GM15510 (cell line): ENCODE results near the gene BHLHA15.

ENCODE experiments used
- POLR2A ChIP-seq: IDR thresholded peaks from 3 replicates; pipeline ENCODE4 v1.6.1; 2011; ENCODE audit warnings: borderline replicate concordance; ENCODE audit not compliant: insufficient read length; ENCODE audit errors: extremely low read depth

Gene BHLHA15

DNA sequence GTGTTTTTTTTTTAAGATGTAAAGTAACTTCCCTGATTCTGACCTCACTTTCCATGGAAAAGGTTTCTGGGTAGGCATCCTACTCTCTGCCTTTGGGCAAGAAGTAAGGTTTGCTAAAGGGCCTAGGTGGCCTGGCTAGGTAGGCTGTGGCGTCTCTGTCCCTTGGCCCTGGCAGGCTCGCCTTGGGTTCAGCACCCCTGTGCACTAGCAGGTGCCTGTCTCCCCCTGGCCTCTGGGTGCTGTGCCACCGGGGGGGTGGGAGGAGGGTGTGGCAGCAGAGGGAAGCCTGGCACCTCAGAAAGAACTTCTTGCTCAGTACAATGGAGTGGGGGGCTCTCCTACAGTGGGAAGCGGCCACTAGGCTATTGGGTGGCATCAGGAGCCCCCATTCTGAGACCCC lies 26.8 kb downstream of the BHLHA15 start:
- TF ChIP-seq POLR2A, result no peak

DNA sequence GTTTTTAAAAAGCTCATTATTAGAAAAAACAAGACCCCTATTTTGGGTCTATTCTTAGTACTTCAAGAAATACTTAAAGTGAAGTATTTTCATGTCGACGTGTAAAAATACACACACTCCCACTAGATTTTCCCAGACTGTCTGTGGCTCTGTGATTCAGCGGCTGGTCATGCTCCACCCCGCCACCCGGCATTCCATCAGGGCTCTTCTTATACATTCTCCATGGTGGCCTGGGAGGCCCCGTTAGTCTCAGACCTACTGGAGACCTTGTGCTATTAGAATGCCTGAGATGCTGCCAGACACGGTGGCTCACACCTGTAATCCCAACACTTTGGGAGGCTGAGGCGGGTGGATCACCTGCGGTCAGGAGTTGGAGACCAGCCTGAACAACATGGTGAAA lies 27.7 kb downstream of the BHLHA15 start:
- no peak for TF ChIP-seq POLR2A

DNA sequence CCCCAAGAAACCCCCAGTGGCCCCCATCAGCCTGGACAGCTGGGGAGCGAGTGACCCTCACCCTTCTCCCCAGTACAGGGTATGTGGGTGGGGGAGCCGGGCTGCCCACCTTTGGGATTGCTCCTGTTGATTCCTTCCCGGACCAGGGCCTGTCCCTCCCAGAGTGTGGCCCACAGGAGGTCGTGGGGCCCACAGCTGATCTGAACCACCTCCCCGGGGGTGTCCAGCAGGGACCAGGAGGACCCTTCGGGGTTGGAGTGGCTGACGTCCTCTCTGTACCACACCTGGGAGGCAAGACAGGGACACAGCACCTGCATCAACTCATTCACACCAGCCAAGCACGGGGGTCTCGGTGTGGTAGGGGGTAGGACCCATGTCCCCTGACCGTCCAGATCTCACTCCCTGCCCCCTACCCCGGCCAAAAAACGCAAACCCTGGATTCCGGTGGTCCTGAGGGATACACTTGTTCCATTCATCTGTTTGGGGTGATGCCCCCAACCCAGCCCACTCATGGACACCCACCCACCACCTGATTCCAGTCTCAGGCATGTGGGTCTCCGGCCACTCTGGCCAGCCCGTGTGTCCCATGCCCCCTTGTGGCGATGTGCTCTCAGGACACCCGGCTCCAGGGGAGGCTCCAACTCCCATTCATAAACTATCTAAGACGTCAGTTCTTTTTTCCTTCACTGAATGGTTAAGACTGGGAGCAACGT lies 29.9 kb downstream of the BHLHA15 start:
- no peak for TF ChIP-seq POLR2A

DNA sequence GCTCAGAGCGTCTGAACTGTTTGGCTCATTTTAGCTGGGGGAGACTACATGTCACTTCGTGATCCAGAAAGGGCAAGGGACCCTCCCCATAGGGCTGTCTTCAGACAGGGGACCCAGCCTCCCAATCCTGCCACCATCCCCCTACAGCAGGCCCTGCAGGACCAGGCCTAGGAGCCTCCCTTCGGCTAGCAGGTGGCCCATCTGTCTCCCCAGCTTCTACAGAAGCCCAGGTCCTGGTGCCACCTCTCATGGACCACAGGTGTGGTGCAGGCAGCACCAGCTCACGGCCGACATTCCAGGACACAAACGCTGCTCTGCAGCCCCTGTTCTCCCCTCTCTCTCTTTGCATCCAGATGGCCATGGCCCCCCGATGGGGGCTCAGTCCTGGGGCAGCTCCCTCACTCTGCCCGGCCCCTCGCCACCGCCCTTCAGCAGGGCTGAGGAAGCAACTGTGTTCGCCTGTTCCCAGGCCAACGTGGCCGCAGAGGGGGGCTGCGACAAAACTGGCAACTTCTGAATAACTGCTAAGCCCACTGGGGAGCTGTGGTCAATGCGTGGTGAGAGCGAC lies 30.5 kb downstream of the BHLHA15 start:
- TF ChIP-seq POLR2A, result no peak

DNA sequence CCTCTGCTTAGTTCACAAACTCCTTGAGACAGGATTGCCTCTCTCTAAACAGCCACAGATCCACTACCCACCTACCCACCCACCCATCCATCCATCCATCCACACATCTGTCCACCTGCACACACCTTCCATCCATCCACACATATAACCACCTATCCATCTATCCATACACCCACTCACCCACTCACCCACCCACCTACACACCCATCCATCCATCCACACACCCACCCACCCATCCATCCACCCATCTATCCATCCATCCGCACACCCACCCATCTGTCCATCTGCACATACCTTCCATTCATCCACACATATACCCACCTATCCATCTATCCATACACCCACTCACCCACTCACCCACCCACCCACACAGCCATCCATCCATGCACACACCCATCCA lies 31.1 kb downstream of the BHLHA15 start:
- no peak for TF ChIP-seq POLR2A

DNA sequence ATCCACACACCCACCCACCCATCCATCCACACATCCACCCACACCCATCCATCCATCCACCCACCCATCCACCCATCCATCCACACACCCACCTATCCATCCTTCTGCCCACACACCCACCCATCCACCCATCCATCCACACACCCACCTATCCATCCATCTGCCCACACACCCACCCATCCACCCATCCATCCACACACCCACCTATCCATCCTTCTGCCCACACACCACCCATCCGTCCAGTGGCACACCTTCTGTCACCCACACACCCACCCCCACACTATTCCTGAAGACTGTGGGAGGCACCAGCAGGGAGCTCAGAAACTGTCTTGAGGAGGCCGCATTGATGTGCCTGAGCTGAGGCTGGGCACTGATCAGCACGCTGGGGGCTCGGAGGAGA lies 31.7 kb downstream of the BHLHA15 start:
- TF ChIP-seq POLR2A, result no peak

DNA sequence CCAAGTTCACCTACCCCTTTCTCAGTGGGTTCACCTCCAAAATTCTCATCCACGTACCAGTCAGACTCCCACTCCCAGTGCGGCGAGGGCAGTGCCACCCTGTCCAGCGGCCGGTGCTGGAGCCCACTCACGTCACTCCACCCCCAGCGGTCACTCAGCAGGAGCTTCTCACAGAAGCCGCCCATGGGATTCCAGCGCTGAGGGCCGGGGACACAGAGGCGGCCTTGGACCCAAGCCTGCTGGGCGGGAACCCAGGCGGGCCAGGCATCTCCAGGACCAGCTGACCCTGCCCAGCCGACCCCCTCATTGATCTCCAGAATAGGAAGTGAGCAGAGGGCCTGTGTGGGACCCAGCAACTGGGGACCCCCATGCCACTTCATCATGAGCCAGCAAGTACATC lies 33.6 kb downstream of the BHLHA15 start:
- no peak for TF ChIP-seq POLR2A

DNA sequence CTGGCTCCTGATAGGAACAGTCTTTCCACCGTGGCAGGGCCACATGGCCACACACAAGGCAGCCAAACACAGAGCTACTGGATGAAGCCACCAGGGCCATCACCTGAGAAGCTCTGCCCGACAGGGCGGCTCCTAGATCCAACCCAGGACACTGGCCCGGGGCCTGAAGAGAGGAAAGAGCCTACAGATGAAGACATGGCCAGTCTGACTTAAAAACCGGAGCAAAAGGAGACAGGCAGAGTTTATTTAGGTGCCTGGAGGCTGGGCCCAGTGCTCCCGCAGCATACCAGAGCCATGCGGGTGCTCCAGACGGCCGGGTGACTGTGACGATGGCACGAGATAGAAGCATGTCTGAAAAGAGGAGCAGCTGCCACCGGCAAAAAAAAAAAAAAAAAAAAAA lies 36.9 kb downstream of the BHLHA15 start:
- TF ChIP-seq POLR2A, result no peak

DNA sequence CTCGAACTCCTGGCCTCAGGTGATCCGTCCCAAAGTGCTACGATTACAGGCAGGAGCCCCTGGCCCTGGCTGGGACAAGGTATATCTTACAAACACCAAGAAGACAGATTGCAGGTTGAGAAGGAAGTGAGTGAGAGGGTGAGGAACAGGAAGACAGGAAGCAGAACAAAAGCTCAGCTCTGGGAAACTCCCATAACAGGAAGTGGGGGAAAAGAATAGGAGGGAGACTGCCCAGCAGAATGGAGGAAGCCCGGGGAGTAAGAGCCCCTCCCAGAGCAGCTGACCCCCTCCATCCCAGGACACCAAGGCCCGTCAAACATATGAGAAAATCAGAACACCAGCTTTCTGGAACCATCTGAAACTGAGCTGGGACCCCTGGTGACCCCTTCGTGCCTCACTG lies 37.9 kb downstream of the BHLHA15 start:
- no peak for TF ChIP-seq POLR2A

DNA sequence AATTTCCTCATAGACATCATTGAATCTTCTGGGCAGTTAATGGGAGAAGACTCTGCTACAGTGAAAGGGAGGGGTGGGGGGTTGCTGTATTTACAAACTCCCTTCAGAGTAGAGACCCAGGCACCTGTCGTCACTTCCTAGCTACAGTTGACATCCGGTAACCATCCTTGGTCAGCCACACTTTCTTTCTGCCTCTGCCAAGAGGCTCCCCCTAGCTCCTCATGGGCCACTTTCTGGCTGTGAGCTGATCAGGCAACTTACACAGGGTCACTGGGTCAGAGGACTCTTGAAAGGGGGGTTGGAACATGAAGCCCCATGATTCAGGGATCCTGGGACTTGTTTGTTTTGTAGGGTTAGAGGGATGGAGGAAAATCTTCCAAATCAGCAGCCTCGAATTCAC lies 39.5 kb downstream of the BHLHA15 start:
- TF ChIP-seq POLR2A, result no peak

DNA sequence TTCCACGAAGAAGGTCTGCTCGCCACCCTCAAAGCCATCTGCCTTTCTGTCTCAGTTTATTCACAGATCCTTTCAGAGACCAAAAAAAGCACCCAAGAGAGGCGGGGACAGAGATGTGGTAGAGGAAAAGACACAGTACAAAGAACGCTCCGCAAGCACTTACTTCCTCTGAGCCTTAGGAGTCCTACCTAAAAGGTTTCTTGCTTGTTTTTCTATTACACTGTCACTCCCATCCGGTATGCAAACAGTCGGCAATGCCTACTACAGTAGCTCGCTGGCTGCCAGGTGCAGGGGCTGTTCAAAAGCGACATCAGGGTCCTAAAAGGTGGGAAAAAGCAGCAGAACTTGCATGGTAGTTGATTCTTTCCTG lies 40.0 kb downstream of the BHLHA15 start:
- no peak for TF ChIP-seq POLR2A

DNA sequence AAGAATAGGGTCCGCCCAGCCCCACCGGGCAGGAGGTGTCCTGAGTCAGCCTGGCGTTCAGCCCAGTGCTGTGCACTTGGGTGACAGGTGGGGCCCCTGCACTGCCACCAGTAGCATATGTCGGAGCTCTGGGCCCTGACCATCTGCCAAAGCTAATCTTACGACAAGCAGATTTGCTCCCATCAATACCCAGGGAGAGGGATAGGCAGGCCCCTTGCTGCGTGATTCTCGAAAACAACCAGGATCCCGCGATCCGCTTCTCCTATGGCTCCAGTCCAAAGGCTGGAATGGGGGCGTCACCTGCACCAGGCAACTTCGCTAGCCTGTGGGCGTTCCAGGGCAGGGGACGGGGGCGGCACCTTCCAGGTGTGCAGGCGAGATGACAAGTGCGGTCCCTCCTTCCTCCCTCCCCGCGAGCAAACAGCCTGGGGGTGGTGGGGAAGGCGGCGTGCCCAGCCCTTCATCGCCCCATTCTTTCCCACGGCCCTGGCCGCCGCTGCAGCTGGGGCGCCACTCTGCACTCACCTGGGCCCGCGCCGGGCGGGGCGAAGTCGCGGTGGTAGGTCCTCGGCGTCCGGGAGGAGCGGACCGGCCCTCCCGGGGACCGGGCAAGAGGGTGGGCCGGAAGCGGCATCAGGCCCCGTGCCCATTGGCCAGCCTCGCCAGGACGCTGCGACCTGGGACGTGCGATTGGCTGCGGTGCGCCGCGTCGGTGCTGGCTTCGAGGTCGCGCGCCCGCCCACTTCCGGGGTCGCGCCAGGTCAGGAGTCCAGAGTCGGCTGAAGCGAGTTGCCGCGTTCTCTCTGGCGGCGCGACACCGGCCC lies 40.6 kb downstream of the BHLHA15 start, which contains the start of gene TECPR1:
TECPR1 (minus strand) TSS at position 632 of the 824 bp plus-strand sequence. CDS start 6,086 bp downstream, outside the sequence.
- peak; percentile 65 for TF ChIP-seq POLR2A

DNA sequence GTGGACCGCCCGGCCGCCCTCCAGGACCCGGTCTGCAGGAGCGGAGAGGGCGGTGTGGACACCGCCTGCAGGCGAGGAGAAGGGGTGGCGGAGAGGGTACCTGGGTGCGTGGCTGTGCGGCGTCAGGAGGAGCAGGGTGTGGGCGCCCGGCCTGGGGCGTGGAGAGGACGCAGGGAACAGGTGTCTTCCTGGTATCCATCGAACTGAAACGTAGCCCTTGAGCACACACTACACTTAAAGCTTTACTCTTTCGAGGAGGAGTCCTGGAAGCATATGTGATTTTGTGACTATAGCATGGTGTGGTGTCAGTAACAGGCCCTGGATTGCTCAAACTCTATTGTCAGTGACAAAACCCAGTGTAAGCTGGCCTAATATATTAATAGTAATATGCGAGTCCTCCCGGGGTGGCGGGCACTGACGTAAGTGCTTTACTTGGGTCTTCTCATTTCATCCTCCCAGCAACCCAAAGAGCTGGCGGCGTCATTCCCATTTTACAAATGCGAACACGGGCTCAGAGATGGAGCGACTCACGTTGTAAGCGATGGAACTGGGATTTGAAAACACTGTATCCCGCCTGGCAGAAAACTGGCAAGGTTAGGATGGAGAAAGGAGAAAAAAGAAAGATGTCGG lies 41.3 kb downstream of the BHLHA15 start:
- no peak for TF ChIP-seq POLR2A

DNA sequence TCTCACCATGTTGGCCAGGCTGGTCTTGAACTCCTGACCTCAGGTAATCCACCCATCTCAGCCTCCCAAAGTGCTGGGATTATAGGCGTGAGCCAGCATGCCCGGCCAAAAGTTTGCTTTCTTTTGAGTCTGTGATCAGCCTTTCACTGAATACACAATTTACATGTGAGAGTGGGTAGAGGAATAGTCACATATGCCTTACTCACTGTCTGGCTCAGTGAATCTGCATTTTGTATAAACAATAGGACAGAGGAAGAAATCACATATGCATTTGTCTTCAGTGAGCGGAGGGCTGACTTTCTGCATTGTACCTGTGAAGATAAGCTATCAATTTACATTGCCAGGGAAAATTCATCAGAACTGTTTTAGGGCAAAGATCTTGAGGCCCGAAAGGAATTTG lies 43.3 kb downstream of the BHLHA15 start:
- TF ChIP-seq POLR2A, result no peak

DNA sequence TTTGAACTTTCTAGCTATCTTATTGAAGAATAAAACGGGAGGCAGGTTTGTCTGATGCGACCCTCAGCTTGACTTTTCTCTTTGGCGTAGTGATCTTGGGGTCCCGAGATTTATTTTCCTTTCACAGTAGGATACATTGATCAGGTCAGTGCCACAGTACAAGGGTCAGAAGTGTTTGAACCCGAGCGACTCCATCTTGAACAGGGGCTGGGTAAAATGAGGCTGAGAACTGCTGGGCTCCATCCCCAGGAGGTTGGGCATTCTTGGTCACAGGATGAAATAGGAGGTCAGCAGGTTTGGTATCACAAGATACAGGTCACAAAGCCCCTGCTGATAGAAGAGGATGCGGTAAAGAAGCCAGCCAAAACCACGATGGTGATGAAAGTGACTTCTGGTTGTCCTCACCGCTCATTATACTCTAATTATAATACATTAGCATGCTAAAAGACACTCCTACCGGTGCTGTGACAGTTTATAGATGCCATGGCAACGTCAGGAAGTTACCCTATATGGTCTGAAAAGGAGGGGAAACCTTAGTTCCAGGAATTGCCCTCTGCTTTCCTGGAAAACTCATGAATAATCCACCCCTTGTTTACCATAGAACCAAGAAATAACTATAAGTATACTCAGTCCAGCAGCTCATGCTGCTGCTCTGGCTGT lies 43.8 kb downstream of the BHLHA15 start:
- TF ChIP-seq POLR2A, result no peak
